Mammary epithelial cell (primary cell): Measurements from ENCODE around the gene COL1A2.

Experiments
- EZH2 ChIP-seq: IDR thresholded peaks from 2 replicates; pipeline ENCODE4 v1.6.1; 2012; ENCODE audit warnings: low read length, inconsistent platforms, borderline replicate concordance
- TF ChIP-seq, protein P1 (sequence below), 2 donors: IDR thresholded peaks in 1 of 2; conservative IDR thresholded peaks in 1 of 2; 2 replicates each; pipeline ENCODE4 v1.5.1; 2011 to 2012; ENCODE audit warnings: inconsistent platforms in 2 of 2, low read length in 2 of 2, mild to moderate bottlenecking in 2 of 2, control low read depth in 1 of 2, low read depth in 1 of 2; ENCODE audit not compliant: insufficient read depth in 1 of 2; ENCODE audit errors: extremely low read depth in 1 of 2

DNA sequence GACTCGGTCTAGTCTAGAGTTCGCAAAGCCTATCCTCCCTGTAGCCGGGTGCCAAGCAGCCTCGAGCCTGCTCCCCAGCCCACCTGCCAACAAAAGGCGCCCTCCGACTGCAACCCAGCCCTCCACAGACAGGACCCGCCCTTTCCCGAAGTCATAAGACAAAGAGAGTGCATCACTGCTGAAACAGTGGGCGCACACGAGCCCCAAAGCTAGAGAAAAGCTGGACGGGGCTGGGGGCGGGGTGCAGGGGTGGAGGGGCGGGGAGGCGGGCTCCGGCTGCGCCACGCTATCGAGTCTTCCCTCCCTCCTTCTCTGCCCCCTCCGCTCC is 622 bp upstream of the COL1A2 start:
- TF ChIP-seq, protein P1, sequence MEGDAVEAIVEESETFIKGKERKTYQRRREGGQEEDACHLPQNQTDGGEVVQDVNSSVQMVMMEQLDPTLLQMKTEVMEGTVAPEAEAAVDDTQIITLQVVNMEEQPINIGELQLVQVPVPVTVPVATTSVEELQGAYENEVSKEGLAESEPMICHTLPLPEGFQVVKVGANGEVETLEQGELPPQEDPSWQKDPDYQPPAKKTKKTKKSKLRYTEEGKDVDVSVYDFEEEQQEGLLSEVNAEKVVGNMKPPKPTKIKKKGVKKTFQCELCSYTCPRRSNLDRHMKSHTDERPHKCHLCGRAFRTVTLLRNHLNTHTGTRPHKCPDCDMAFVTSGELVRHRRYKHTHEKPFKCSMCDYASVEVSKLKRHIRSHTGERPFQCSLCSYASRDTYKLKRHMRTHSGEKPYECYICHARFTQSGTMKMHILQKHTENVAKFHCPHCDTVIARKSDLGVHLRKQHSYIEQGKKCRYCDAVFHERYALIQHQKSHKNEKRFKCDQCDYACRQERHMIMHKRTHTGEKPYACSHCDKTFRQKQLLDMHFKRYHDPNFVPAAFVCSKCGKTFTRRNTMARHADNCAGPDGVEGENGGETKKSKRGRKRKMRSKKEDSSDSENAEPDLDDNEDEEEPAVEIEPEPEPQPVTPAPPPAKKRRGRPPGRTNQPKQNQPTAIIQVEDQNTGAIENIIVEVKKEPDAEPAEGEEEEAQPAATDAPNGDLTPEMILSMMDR (conservative IDR thresholded peaks at IDR 0.05 in 1 of 2, IDR thresholded peaks at IDR 0.05 in 1 of 2; ENCODE audit: extremely low read depth in 1 of 2, insufficient read depth in 1 of 2, low read depth in 1 of 2, low read length in 2 of 2): no peak
- no peak for TF ChIP-seq EZH2
